Left ventricle myocardium inferior (tissue), 1 donor: Measurements from ENCODE around the gene POM121L12. TPM values are rescaled to one million over a fixed set of nuclear protein-coding genes. Genes with fewer than 3 reads are reported as not detected.

ENCODE experiments used
- DNase-seq: peaks from one replicate; pipeline ENCODE4 v3.0.0-alpha.2; 2020
- H3K27ac ChIP-seq: fragments of 200-600 bp; replicated peaks from 2 replicates; pipeline ENCODE4 v1.8.0; 2021
- H3K27me3 ChIP-seq: fragments of 200-600 bp; 2 replicates; pipeline ENCODE4 v1.8.0; 2021; ENCODE audit warnings: low read depth
- H3K36me3 ChIP-seq: fragments of 200-600 bp; 2 replicates; pipeline ENCODE4 v1.8.0; 2021
- H3K4me1 ChIP-seq: fragments of 200-600 bp; 2 replicates; pipeline ENCODE4 v1.8.0; 2021
- H3K4me3 ChIP-seq: fragments of 200-600 bp; 2 replicates; pipeline ENCODE4 v1.8.0; 2021; ENCODE audit warnings: mild to moderate bottlenecking, moderate library complexity
- H3K9me3 ChIP-seq: fragments of 200-600 bp; replicated peaks from 2 replicates; pipeline ENCODE4 v1.8.0; 2021
- intact Hi-C: fragments of 100-400 bp; cut with micrococcal nuclease; formaldehyde crosslinking; loops from one replicate; pipeline ENCODE4 v1.11.0; 2022
- long read RNA-seq: library from polyadenylated mRNA; unstranded; transcript quantifications from one replicate; pipeline ENCODE4 v2.0.0, GENCODE V29; 2021
- total RNA-seq: library from RNA; stranded (reverse); fragmentation: NEBNext Ultra II Directional; extraction: Animal tissue kit (Norgen Biotek cat#: 25700); gene quantifications from one replicate; pipeline ENCODE4 v1.2.1, GENCODE V29; 2021
- TF ChIP-seq, protein P1 (sequence below): fragments of 200-600 bp; IDR thresholded peaks from 2 replicates; pipeline ENCODE4 v1.8.0; 2021; ENCODE audit warnings: antibody characterized with exemption, mild to moderate bottlenecking, borderline replicate concordance
- donor health status: DM: no; HTN: yes; CAD: no; lungs with severe emphysema.

The POM121L12 gene
- total RNA-seq: not detected
- long read RNA-seq: 0 reads

DNA sequence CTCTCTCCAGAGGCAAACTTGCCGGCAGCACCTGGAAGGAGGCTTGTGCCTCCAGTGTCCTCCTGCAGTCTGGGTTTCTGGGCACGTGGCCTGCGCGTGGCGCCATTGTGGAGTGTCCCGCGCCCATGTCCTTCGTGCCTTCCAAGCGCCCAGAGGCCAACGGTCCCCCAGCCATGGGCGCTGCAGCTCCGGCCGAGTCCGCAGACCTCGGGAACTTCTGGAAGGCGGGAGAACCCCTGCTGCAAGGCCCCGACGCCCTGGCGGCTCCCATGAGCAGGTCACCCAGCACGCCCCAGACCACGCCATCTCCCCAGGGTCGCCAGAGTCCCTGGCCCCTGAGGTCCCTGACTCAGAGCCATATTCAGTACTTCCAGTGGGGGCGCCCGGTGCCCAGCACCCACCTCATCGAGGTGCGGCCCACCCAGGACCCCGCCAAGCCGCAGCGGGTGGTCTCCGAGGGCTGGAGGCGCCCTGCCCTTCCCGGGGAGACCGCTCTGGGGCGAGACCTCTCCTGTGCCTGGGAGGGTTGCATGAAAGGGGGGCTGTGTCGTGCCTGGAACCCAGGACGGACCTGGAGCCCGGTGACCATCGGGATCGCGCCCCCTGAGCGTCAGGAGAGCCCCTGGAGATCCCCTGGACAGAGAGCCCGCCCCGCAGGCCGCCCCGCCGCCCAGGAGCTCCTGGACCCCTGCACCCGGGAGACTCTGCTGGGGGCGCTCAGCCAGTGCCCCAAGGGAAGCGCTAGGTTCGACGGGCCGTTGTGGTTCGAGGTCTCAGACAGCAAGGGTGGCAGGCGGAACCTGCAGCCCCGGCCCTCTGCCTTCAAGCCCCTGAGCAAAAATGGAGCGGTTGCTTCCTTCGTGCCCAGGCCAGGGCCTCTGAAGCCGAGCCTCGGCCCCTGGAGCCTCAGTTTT lies at the start of gene POM121L12:
Gene POM121L12 (plus strand): TSS at position 135 of the 914 bp plus-strand sequence. CDS start 39 bp downstream, at position 174.
- Histone ChIP-seq H3K4me1 (no peaks in the 10 kb centered on the region), H3K27ac (no peak within 1 kb of the TSS), H3K36me3 (no peaks in the 10 kb centered on the region), H3K4me3 (no peak within 1 kb of the TSS), H3K9me3 (no peaks in the 10 kb centered on the region), H3K27me3 (no peaks in the 10 kb centered on the region)
- no peak for DNase-seq
- TF ChIP-seq, protein P1, sequence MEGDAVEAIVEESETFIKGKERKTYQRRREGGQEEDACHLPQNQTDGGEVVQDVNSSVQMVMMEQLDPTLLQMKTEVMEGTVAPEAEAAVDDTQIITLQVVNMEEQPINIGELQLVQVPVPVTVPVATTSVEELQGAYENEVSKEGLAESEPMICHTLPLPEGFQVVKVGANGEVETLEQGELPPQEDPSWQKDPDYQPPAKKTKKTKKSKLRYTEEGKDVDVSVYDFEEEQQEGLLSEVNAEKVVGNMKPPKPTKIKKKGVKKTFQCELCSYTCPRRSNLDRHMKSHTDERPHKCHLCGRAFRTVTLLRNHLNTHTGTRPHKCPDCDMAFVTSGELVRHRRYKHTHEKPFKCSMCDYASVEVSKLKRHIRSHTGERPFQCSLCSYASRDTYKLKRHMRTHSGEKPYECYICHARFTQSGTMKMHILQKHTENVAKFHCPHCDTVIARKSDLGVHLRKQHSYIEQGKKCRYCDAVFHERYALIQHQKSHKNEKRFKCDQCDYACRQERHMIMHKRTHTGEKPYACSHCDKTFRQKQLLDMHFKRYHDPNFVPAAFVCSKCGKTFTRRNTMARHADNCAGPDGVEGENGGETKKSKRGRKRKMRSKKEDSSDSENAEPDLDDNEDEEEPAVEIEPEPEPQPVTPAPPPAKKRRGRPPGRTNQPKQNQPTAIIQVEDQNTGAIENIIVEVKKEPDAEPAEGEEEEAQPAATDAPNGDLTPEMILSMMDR: no peak
- intact Hi-C loops: no loop called here

DNA sequence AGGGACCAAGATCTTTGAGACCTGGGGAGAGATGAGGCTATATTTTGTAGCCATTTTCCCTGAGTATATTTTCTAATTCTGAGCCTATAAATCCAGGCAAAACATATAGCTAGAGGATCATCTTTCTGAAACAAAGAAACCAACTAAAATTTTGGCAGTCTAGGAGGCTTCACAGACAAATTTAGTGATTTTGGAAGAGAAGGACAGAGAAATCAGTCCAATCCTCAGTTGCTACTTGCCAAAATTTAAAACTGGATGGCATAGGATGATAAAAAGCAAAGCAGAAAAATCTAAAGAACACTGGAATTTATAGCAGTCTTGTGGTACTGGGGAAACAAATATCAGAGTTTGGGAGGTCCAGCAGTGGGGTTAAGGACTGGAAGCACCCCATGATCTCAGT lies 43.4 kb upstream of the POM121L12 start:
- H3K27ac ChIP-seq: no peak overlapping the region
- no peak for DNase-seq
- no peaks in the 10 kb centered on the region for H3K36me3 ChIP-seq
- no peak overlapping the region for H3K4me3 ChIP-seq
- no peaks in the 10 kb centered on the region for H3K27me3 ChIP-seq
- no peaks in the 10 kb centered on the region for H3K4me1 ChIP-seq
- intact Hi-C loops: no loop called here
- peaks cover 21% of the 10 kb centered on the region for H3K9me3 ChIP-seq
- TF ChIP-seq, protein P1: no peak

DNA sequence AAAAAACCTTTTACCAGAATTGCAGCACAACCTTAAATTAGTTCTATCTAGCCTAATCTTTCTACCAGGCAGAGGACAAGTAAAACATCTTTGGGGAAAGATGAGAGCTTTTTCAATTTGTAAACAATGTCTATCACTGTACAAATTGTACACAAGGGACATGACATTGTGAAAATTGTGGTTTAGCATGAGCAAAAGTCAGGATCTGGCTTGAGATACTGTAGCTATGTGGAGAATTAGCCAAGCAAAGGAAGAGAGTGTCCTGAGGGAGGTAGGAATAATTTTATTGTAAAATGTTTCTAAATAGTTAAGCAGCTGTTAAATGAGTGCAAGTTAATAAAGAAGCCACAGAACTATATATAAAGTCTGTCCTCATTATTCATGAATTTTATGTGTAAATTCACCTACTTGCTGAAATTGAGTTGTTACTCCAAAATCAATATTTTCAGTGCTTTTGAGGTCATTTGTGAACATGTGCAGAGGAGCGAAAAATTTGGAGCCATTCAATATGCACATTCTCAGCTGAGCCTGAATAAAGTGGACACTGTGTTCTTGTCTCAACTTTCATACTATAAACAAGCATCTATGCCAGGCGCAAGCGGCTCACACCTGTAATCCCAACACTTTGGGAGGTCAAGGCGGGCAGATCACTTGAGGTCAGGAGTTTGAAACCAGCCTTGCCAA lies 42.8 kb upstream of the POM121L12 start:
- Histone ChIP-seq H3K27ac (no peak overlapping the region), H3K4me3 (no peak overlapping the region), H3K27me3 (no peaks in the 10 kb centered on the region), H3K9me3 (peaks cover 18% of the 10 kb centered on the region), H3K36me3 (no peaks in the 10 kb centered on the region), H3K4me1 (no peaks in the 10 kb centered on the region)
- TF ChIP-seq, protein P1: no peak
- intact Hi-C loops: no loop called here
- DNase-seq: no peak

DNA sequence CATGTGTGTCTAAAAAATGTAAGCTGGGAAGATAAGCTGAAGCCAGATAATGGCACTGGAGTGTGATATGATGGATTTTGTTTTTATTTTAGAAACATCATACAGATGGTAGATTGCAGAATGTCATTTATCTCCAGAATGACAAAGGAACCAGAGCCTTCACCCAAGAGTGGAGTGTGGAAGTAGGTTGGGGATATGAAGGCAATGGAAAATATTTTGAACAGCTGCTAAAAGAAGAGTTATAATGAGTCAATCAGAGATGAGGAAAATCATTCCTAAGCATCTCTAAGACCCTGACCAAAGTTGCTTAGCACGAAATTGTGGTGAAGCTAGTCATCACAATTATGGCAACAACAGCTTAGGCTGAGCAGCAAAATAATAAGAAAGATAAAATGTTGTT lies 39.8 kb upstream of the POM121L12 start:
- no peaks in the 10 kb centered on the region for H3K9me3 ChIP-seq
- intact Hi-C loops: no loop called here
- no peaks in the 10 kb centered on the region for H3K4me1 ChIP-seq
- H3K36me3 ChIP-seq: no peaks in the 10 kb centered on the region
- no peak overlapping the region for H3K4me3 ChIP-seq
- TF ChIP-seq, protein P1: no peak
- H3K27me3 ChIP-seq: no peaks in the 10 kb centered on the region
- H3K27ac ChIP-seq: no peak overlapping the region
- no peak for DNase-seq

DNA sequence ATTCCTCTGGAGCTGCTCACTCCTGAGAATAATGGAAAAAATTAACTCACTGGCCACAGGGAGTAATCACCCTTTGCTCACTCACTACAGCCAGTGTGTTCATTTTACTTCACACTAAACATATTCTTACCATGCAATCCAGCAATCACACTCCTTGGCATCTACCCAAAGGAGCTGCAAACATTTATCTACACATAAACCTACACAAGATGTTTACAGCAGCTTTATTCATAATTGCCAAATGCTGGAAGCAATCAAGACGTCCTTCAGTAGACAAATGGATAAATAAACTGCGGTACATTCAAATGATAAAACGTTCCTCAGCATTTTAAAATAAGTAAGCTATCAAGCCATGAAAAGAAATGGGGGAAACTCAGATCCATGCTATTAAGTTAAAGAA lies 34.2 kb upstream of the POM121L12 start:
- TF ChIP-seq, protein P1: no peak
- intact Hi-C loops: no loop called here
- Histone ChIP-seq H3K4me3 (no peak overlapping the region), H3K27me3 (no peaks in the 10 kb centered on the region), H3K27ac (no peak overlapping the region), H3K9me3 (peaks cover 15% of the 10 kb centered on the region), H3K36me3 (no peaks in the 10 kb centered on the region), H3K4me1 (no peaks in the 10 kb centered on the region)
- DNase-seq: no peak
